GM13976 (cell line): ENCODE results near the gene TGFBR3.

Experiments used
- DNase-seq: peaks from one replicate; pipeline ENCODE4 v3.0.0; 2012; ENCODE audit warnings: low spot score
- in situ Hi-C: fragments of 300-500 bp; cut with MboI; formaldehyde crosslinking; loops from one replicate; pipeline ENCODE4 v1.12.0; 2022; ENCODE audit warnings: low sequenced_read_pairs, mixed read lengths, inconsistent platforms; ENCODE audit not compliant: unreplicated experiment
- TF ChIP-seq, protein P1 (sequence below): IDR thresholded peaks from 2 replicates; pipeline ENCODE4 v1.5.1; 2012; ENCODE audit warnings: borderline replicate concordance, mild to moderate bottlenecking; ENCODE audit not compliant: insufficient read depth; ENCODE audit errors: extremely low read depth, missing control alignments, control extremely low read depth

The TGFBR3 gene

DNA sequence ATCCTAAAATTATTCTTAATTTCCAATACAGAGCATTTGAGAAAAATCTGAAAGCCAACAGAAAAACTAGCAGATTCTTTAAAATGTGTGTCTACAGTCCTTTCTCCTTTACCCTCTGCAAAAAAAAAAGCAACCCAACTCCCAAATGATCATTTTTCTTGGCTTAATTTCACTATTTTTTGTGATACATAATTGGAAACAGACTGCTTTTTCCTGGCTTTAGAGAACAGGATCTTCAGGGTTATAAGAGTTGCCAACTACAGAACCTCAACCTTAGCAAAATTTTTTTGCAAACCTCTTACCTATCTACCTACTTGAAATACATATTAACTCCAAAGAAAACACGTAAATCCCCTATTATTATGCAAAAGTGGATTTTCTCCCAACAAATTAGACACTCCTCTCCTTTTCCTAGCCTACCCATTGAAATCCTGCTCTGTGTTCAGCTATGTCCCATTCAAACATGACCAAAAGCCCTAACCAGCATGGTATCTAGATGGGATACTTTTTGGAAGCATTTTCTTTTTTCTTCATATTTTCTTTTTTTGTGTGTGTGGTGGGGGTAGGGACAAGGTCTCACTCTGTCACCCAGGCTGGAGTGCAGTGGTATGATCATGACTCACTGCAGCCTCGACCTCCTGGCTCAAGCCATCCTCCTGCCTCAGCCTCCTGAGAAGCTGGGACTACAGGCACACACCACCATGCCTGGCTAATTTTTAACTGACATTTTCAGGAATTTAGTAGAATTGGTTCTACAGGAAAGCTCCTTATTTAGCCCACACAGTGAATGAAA lies 9.0 kb downstream of the TGFBR3 start:
- DNase-seq: no peak
- in situ Hi-C loops: no loop called here
- TF ChIP-seq, protein P1, sequence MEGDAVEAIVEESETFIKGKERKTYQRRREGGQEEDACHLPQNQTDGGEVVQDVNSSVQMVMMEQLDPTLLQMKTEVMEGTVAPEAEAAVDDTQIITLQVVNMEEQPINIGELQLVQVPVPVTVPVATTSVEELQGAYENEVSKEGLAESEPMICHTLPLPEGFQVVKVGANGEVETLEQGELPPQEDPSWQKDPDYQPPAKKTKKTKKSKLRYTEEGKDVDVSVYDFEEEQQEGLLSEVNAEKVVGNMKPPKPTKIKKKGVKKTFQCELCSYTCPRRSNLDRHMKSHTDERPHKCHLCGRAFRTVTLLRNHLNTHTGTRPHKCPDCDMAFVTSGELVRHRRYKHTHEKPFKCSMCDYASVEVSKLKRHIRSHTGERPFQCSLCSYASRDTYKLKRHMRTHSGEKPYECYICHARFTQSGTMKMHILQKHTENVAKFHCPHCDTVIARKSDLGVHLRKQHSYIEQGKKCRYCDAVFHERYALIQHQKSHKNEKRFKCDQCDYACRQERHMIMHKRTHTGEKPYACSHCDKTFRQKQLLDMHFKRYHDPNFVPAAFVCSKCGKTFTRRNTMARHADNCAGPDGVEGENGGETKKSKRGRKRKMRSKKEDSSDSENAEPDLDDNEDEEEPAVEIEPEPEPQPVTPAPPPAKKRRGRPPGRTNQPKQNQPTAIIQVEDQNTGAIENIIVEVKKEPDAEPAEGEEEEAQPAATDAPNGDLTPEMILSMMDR: no peak

DNA sequence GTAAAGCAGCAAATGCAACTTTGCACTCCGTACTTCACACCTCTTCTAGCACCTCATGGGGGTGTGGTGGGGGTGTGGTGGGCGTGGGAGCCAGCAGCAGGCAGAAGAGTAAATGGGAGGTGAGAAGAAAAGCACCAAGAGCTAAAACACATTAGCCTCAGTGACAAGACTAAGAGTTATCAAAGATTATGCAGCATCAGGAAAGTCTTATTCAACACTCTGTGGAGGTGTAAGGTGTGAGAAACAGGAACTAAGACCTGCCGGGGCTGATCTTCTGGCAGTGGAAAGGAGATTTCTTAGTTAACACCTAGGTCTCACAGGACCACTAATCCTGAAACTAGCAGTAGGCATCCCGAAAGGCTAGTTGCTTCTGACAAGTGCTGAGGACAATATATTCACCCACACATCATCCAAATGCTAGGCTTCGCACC lies 9.9 kb downstream of the TGFBR3 start:
- in situ Hi-C loops: no loop called here
- TF ChIP-seq, protein P1: no peak
- peak; percentile 74 for DNase-seq

DNA sequence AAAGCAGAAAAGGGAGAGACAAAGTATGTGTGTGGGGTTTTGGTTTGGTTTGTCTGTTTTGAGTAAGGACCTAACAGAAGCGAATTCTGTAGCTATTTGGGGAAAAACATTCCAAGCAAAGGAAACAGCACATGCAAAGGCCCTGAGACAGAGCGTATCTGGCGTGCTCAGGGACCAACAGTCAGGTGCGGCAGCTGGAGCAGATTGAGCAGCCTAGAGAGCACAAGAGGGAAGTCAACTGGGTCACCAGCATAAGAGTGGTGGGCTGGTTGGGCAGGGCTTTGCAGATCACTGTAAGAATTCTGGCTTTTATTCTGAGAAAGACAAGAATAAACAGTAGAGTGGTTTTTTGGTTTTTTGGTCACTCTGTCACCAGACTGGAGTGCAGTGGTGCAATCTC lies 11.8 kb downstream of the TGFBR3 start:
- in situ Hi-C loops: no loop called here
- TF ChIP-seq, protein P1: no peak
- no peak for DNase-seq

GRCh38 chr1:91872559-91873081 lies 13.3 kb downstream of the TGFBR3 start:
- in situ Hi-C loops: no loop called here
- TF ChIP-seq, protein P1: no peak
- no peak for DNase-seq

- TF ChIP-seq, protein P1: no peak
- in situ Hi-C loops: no loop called here
- no peak for DNase-seq
Measured at GRCh38 chr1:91872000-91872399, 14.0 kb downstream of the TGFBR3 start.

GRCh38 chr1:91870322-91870721 lies 15.6 kb downstream of the TGFBR3 start:
- DNase-seq: no peak

More at GRCh38 chr1:91870322-91870721, 15.6 kb downstream of the TGFBR3 start:
- in situ Hi-C loops: no loop called here
- TF ChIP-seq, protein P1: no peak
